ENCODE results near the gene RNF39.

RNF39 gene

GRCh38 chr6:30102414-30102969, 26.9 kb upstream of the RNF39 start:
- H3K4me3 ChIP-seq (ENCODE audit: low read depth, low read length) = no peak overlapping the region

GRCh38 chr6:30101444-30102413, 26.2 kb upstream of the RNF39 start:
- TF ChIP-seq CTCF (IDR thresholded peaks at IDR 0.05; ENCODE audit: low read depth, low read length, missing control alignments) = no peak
- no peak overlapping the region; the same call in 1 of the 2 replicates for H3K4me3 ChIP-seq (ENCODE audit: low read depth, low read length)

More at GRCh38 chr6:30102414-30102969, 26.9 kb upstream of the RNF39 start:
- DNase-seq (ENCODE audit: low read depth) = no peak
- TF ChIP-seq CTCF (IDR thresholded peaks at IDR 0.05; ENCODE audit: low read depth, low read length, missing control alignments) = no peak

GRCh38 chr6:30100585-30101443, 25.2 kb upstream of the RNF39 start:
- no peak overlapping the region for H3K4me3 ChIP-seq (ENCODE audit: low read depth, low read length)
- no peak for DNase-seq (ENCODE audit: low read depth)
- no peak for TF ChIP-seq CTCF (IDR thresholded peaks at IDR 0.05; ENCODE audit: low read depth, low read length, missing control alignments)

More at GRCh38 chr6:30101444-30102413, 26.2 kb upstream of the RNF39 start:
- DNase-seq (ENCODE audit: low read depth) = no peak

GRCh38 chr6:30100154-30100553, 24.6 kb upstream of the RNF39 start:
- TF ChIP-seq CTCF (IDR thresholded peaks at IDR 0.05; ENCODE audit: low read depth, low read length, missing control alignments) = no peak
- no peak overlapping the region for H3K4me3 ChIP-seq (ENCODE audit: low read depth, low read length)
- DNase-seq (ENCODE audit: low read depth) = no peak

DNA sequence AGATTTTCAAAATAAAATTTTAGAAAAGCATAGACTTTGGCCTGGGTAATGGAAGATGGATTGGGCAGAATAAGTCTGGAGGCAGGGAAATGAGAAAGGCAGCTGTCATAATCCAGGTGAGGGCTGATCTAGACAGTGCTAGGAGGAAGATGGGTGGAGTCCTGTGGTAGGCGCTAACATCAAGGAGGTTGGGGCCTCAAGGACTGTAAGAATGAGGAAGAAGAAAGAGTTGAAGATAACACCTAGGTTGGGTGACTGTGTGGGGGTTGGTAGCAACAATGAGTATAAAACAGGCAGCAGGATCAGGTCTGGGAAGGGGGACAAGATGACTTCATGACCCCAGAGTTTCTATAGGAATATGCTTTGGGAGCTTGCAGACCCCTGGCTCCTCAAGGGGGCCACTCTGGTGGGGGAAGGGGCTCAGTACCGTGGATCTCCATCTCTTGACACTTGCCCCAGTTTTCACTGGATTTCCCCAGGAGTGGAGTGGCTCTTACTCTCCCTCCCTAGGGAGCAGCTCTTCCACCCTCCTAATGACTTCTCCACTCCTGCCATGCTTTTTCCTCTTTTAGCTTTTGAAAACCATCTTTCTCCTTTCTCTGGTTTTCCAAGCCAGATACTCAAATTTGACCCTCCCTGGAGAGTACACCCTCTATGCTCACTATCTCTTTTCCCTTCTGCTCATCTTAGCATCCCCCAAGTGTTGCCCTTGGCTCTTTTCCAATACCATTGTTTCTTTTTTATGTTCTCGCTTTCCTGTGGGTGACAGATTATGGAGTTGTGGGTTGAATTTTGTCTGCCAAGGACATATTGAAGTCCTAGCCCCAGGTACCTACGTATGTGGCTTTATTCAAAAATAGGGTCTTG, 22.6 kb upstream of the RNF39 start:
- TF ChIP-seq CTCF (IDR thresholded peaks at IDR 0.05; ENCODE audit: low read depth, low read length, missing control alignments) = no peak
- no peak for DNase-seq (ENCODE audit: low read depth)
- no peak overlapping the region for H3K4me3 ChIP-seq (ENCODE audit: low read depth, low read length)

GRCh38 chr6:30096829-30097228, 21.3 kb upstream of the RNF39 start:
- no peak overlapping the region for H3K4me3 ChIP-seq (ENCODE audit: low read depth, low read length)
- TF ChIP-seq CTCF (IDR thresholded peaks at IDR 0.05; ENCODE audit: low read depth, low read length, missing control alignments) = no peak
- no peak for DNase-seq (ENCODE audit: low read depth)

Measured in GM12864 (cell line).